OCI-LY7 (cell line): Measurements from ENCODE around the gene ZC3H12A.

Experiments used
- CTCF ChIP-seq: fragments of 200-600 bp; sonication (generic); conservative IDR thresholded peaks from 2 replicates; pipeline ENCODE4 v1.5.1; 2014; ENCODE audit warnings: mild to moderate bottlenecking, antibody characterized with exemption, low read length, moderate library complexity, mixed read lengths
- EZH2phosphoT487 ChIP-seq: fragments of 200-600 bp; sonication (generic); IDR thresholded peaks from 2 replicates; pipeline ENCODE4 v1.6.1; 2018; ENCODE audit warnings: low read depth, borderline replicate concordance, mild to moderate bottlenecking, mixed run types, antibody characterized with exemption, low read length, moderate library complexity, mixed read lengths

GRCh38 chr1:37429029-37429428, 45.4 kb upstream of the ZC3H12A start:
- TF ChIP-seq CTCF = no peak
- TF ChIP-seq EZH2phosphoT487 = no peak
